ENCODE measurements around the gene F8.
A peak's percentile ranks its signal among the peaks of the same experiment; 100 is the strongest.
"Not testable (repeated sequence)": the region's sequence is repeated elsewhere in the genome, so short reads cannot be mapped to it uniquely, and the experiment has no call there.

Gene F8

DNA sequence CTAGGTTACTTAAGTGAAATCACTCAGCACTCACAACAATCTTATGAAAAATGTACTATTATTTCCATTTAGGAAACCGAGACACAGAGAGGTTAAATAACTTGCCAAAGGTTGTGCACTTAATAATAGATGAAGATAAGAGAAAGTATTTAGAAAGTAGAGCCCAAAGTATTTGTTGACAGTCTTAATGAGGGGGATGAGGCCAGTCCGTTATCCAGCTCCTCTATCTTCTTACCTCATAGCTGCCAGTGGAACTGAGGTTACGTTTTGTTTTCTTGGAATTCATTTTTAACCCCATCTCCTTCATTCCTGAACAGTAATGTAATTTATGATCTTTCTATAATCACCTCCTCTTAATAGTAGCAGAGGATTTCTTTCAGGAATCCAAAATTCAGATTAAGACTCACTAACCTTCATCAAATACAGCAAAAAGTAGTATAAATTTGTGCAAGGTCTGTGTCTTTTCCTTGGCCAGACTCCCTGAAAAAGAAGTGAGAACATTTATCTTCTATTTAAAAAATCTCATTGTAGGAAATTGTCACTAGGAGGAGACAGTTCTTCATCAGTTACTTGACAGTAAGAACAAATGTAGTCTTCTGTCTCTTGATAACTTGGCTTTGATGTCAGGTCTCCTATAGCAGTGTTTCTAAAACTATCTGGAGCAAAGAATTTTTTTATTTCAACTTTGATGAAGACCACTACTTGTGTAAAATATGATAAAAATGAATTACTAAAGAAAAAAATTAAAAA is 35.5 kb downstream of the F8 start:
- no peak for DNase-seq (ENCODE audit: low read depth)

DNA sequence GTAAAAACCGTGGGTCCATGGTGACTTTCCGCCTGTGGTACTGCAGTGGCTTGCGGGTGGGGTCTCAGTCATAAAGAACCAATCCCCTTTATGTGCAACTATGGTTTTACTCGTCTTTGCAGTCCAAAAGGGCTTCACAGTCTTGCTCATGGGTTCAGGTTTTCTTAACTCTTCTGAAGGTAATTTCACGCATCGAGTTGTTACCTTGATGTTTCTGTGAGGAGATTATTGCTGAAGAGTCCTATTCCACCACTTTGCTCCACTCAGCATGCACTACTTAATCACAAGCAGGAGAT is 41.5 kb downstream of the F8 start:
- no peak for DNase-seq (ENCODE audit: low read depth)

DNA sequence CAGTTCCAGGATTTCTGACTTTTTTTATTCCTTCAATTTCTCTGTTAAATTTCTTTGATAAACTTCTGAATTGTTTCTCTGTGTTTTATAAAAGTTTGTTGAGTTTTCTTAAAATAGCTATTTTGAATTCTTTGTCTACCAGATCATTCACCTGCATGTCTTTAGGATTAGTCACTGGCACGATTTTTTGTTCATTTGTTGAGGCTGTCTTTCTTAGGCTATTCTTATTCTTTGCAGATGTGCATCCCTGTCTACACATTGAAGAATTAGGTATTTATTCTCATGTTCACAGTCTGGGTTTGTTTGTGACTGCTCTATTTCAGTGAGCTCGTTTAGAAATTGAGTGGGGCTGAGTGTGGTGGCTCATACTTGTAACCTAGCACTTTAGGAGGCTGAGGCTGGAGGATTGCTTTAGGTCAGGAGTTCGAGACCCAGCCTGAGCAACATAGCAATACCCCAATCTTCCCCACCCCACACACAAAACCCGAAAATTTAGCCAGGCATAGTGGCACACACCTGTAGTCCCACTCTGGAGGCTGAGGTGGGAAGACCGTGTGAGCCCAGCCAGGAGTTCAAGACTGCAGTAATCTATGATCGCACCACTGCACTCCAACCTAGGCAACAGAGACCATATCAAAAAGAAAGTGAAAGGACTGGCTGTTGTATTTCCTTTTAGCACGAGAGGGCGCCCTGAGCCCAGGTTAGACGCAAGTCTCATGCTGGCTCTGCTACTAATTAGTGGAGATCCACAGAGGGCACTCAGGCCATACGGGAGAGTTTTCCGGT is 42.0 kb downstream of the F8 start:
- DNase-seq (ENCODE audit: low read depth): peak; percentile 44

DNA sequence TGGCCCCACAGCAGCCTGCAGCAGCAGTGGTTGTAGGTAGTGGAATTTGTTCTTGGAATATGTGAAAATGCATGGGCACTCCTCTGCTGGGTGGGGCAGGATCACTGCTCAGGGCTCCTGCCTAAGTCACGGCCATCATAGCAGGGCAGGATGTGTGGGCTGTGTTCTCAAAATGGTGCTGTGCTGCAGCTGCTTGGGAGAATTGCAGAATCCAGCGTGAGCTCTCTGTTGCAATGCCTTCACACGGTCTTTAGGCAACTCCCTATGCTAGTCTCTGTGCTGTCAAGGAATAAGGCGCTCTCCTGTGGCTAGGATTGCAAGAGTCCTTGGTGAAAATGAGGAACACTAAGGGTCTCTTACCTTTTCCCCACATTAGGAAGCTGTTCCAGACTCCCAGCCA is 42.9 kb downstream of the F8 start:
- no peak for DNase-seq (ENCODE audit: low read depth)

DNA sequence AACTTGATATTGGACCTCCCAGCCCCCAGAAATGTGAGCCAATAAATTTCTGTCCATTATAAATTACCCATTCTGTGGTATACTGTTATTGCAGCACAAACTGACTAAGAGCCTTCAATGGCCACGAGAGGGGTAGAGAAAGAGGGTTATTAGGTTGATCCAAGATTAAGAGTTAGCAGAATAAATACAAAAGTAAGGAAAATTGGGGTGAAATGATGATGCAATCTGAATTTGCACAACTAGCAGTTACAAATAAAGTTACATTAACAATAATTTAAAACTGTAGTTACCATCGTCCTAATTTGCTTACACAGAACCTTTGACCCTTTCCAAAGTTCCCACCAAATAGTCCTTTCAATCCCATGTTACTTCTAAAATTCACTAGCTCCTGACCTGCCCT is 54.2 kb downstream of the F8 start:
- DNase-seq (ENCODE audit: low read depth): no peak

DNA sequence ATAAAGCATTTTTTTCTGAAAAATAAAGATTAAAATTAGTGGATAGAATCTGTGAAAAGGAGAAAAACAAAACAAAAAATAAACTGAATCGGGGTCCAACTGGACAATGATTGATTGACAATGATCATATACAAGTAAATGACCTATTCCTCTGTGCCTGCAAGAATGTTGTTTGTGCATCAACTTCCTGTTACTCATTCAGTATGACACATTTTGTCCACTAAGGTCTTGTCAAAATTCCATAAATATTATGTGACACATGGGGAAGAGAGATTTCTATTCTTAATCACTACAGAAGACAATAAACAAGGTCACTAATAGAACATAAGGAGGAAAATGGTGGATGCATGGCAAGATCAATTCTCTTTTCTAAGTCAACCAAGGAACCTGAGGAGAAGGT is 54.9 kb downstream of the F8 start:
- no peak for DNase-seq (ENCODE audit: low read depth)

DNA sequence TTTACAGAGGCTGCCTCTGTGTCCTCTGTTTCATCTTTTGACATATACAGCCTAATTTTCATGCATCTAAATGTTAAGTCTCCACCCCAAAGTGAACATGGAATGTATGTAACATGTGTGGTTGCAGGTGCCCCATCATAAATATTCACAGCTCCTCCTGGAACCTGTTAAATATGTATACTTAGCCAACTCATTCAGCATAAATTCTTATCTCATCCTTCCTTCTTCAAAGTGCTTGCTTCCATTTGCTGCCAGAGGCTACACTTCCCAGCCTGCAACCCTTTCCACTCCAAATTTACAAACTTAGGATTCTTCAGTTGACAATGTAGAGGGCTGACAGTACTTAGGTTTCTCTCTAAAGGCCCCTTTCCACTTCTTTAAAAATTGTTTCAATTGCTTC is 60.6 kb downstream of the F8 start:
- no peak for DNase-seq (ENCODE audit: low read depth)

DNA sequence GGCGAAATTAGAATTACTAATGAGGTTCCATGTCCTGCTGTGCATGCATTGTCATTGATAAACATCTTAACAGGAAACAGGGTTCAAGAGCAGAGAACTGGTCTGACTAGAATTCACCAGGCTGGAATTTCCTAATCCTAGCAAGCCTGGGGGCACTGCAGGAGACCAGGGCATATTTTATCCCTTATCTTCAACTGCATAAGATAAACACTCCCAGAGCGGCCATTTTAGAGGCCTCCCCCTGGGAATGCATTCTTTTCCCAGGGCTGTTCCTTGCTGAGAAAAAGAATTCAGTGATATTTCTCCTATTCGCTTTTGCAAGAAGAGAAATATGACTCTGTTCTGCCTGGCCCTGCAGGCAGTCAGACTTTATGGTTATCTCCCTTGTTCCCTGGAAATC is 66.7 kb downstream of the F8 start:
- not testable (repeated sequence) for DNase-seq (ENCODE audit: low read depth)

DNA sequence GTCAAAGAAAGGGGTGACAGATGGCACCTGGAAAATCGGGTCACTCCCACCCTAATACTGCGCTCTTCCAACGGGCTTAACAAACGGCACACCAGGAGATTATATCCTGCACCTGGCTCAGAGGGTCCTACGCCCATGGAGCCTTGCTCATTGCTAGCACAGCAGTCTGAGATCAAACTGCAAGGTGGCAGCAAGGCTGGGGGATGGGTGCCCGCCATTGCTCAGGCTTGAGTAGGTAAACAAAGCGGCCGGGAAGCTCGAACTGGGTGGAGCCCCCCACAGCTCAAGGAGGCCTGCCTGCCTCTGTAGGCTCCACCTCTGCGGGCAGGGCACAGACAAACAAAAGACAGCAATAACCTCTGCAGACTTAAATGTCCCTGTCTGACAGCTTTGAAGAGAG is 83.3 kb downstream of the F8 start:
- DNase-seq (ENCODE audit: low read depth): not testable (repeated sequence)

DNA sequence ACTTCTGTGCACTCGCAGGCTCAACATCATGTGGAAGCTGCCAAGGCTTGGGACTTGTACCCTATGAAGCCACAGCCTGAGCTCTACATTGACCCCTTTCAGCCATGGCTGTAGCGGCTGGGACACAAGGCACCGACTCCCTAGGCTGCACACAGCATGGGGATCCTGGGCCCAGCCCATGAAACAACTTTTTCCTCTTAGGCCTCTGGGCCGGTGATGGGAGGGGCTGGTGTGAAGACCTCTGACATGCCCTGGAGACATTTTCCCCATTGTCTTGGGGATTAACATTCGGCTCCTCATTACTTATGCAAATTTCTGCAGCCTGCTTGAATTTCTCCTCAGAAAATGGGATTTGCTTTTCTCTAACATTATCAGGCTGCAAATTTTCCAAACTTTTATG is 97.8 kb downstream of the F8 start:
- not testable (repeated sequence) for DNase-seq (ENCODE audit: low read depth)

DNA sequence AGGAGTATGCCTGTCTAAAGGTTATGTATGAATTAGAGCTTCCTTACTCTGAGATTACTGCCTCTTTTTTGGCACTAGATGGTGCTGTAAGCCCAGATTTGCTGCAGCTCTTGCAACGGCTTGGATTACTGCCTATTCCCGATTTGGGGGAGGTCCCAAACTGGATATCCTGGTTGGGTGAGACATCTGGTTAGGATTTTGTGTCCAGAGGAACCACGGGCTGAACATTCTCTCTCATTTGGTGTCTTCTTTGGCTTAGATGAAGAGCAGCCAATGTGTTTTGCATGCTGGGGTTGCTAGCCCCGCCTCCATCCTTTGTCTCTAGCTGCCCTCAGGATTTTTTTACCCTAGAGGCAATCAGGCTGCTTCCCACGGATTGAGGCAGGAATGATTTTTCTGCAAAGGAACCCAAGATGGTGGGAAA is 104.5 kb downstream of the F8 start:
- no peak for DNase-seq (ENCODE audit: low read depth)

DNA sequence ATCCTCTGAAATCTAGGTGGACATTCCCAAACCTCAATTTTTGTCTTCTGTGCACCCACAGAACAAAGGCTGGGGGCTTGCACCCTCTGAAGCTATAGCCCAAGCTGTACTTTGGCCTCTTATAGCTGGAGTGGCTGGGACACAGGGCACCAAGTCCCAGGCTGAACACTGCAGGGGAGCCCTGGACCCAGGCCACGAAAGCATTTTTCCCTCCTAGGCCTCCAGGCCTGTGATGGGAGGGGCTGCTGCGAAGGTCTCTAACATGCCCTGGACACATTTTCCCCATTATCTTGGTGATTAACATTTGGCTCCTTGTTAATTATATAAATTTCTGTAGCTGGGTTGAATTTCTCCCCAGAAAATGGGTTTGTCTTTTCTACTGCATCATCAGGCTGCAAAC is 108.5 kb downstream of the F8 start:
- no peak for DNase-seq (ENCODE audit: low read depth)

DNA sequence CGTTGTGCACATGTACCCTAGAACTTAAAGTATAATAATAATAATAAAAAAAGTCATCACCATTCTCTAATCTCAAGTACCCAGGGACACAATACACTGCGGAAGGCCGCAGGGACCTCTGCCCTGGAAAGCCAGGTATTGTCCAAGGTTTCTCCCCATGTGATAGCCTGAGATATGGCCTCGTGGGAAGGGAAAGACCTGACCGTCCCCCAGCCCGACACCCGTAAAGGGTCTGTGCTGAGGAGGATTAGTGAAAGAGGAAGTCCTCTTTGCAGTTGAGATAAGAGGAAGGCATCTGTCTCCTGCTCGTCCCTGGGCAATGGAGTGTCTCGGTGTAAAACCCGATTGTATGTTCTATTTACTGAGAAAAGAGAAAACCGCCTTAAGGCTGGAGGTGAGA is 112.0 kb downstream of the F8 start:
- not testable (repeated sequence) for DNase-seq (ENCODE audit: low read depth)

DNA sequence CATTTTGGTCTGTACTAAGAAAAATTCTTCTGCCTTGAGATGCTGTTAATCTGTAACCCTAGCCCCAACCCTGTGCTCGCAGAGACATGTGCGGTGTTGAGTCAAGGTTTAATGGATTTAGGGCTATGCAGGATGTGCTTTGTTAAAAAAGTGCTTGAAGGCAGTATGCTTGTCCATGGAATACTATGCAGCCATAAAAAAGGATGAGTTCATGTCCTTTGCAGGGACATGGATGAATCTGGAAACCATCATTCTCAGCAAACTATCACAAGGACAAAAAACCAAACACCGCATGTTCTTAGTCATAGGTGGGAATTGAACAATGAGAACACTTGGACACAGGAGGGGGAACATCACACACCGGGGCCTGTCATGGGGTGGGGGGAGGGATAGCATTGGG is 112.5 kb downstream of the F8 start:
- not testable (repeated sequence) for DNase-seq (ENCODE audit: low read depth)

DNA sequence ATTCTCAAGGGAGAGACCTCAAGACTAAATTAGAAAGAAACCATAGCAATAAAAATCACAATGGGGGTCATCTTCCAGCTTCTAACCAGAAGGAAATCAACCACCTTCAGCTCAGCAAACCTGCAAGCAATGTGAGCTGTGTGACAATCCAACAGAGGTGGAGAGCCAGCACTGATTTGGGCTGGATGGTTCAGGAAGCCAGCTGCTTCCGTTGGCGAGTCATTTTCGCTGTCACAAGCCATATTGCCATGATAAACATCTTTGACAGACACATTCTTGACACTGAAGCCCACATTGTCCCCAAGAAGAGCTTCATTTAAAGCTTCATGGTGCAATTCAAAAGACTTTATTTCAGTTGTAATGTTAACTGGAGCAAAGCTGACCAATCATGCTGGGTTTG is 113.7 kb downstream of the F8 start:
- no peak for DNase-seq (ENCODE audit: low read depth)

DNA sequence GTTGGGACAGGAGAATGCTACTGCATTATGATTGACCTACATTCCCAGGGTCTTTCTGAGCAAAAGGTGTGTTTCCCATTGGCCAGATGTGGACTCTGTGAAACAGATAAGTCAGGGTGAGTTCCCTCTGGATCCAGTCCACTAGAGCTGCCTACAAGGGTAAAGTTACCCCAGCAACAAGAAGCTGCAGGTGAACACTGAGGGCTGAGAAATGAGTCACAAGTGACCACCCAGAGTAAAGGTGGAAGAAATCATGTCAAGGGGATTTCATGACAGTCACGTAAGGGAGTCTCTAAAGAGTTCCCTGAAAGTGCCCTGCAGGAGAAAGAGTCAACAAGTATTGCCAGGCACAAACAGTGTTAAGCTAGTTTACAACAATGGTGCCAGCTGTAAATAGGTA is 120.1 kb downstream of the F8 start:
- DNase-seq (ENCODE audit: low read depth): no peak

DNA sequence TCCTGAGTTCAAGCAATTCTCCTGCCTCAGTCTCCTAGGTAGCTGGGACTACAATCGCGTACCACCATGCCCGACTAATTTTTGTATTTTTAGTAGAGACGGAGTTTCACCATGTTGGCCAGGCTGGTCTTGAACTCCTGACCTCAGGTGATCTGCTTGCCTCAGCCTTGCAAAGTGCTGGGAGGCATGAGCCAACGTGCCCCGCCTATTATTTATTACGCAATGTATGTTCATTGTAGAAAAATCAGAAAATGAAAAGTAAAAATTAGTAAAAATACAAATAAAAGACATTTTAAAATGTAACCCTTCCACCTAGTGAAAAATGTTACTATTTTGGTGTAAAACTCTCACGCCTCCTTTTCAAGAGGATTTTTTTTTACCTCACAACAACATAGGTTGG is 122.2 kb downstream of the F8 start:
- DNase-seq (ENCODE audit: low read depth): no peak

DNA sequence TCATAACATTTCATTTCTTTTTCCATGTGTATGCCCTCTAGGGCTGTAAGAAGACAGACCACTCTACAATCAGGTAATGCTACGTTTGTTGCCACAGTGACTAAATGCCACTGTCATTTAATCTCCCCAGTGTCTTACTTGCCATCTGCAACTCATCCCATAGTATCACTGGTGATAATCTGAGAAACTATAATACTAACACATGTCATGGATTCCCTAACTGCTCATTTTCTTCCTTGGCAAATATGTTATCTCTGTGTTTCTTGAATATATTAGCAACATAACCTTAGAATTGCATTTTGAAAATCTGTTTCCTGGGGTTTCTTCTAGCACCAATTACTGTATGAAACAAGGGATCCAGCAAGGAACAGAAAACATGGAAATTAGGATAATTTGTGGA is 130.2 kb downstream of the F8 start:
- DNase-seq (ENCODE audit: low read depth): no peak

DNA sequence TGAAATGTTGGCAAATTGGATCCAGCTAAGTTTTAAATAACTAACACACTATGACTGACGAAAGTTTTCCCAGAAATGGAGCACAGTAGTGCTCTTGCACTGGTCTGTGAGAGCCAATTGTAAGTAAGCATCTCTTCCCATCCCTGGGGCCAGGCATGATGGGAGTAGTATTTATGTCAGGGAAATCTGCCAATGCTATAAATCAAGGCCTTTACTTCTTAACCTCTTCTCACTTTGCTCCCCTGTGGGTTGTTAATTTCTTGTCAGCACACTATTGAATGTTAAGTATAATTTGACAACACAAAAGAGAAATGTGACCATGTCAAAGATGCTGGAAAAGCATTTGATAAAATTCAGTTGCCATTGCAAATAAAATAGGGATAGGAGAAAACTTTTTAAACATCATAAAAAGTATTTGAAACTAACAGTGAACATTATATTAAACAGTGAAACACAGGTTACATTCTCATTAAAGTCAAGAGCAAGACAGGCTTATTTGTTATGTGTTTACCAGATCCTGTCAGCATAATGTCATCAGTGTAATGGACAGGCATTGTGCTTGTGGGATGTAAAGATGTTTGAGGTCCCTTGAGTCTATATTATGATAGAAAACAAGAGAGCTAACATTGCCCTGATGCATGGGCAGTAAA is 131.4 kb downstream of the F8 start:
- DNase-seq (ENCODE audit: low read depth): no peak

DNA sequence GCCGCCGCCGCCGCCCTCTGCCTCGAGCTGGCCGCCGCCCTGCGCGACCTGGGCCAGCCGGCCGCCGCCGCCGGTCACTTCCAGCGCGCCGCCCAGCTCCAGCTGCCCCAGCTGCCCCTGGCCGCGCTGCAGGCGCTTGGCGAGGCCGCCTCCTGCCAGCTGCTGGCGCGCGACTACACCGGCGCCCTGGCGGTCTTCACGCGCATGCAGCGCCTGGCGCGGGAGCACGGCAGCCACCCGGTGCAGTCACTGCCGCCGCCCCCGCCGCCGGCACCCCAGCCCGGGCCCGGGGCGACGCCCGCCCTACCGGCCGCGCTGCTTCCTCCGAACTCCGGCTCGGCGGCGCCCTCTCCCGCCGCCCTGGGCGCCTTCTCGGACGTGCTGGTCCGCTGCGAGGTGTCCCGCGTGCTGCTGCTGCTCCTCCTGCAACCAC is 135.7 kb downstream of the F8 start:
- DNase-seq (ENCODE audit: low read depth): not testable (repeated sequence)

DNA sequence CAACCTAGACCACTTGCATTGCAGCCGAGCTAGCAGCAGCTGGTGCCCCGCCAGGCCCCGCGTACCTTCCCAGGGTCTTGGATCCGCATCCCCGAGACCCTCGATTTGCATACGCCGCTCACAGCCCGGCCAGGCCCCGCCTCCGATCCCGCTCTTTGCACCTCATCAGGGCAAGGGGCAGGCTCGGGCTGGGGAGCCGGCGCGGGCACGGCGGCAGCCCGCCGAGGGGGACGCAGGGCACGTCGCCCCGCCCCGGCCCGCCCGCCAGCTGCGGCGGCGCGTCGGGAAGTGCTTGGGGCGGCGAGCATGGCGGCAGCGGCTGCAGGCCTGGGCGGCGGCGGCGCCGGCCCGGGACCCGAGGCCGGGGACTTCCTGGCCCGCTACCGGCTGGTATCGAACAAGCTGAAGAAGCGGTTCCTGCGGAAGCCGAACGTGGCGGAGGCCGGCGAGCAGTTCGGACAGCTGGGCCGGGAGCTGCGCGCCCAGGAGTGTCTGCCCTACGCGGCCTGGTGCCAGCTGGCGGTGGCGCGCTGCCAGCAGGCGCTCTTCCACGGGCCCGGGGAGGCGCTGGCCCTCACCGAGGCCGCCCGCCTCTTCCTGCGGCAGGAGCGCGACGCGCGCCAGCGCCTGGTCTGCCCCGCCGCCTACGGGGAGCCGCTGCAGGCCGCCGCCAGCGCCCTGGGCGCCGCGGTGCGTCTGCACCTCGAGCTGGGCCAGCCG is 136.3 kb downstream of the F8 start, which contains the start of gene F8A1:
F8A1 (plus strand) TSS at position 287 of the 720 bp plus-strand sequence; CDS start at position 307, 20 bp downstream.
- DNase-seq (ENCODE audit: low read depth): peak; percentile 11

DNA sequence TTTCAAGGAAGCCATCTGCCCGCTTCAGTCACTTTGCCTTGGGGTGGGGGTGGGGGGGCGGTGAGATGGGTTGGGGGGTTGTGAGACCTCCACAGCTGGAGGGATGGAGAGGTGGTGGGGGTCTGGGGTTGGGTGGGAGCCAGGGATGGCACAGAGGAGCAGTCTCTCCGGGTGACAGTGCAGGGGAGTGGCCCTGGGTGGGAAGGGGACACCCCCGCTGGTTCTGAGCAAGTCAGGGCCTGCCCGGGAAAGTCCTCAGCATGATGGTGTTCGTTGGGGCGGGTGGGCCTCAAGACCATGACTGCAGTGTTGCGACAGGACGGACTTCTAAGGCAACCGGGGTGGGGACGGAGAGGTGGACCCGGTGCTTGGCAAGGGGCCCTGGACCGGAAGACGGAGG is 137.0 kb downstream of the F8 start:
- DNase-seq (ENCODE audit: low read depth): not testable (repeated sequence)
